ENCODE data around the gene HIPK2. TPM values are rescaled to one million over a fixed set of nuclear protein-coding genes. Genes with fewer than 3 reads are reported as not detected.

Gene HIPK2
- total RNA-seq, 2 experiments from 2014 or later: 6.2 to 7.9 TPM

- DNase-seq (ENCODE audit: low spot score): no peak
- H3K27ac ChIP-seq (ENCODE audit: low read depth, low read length, poor library complexity, severe bottlenecking): no peak overlapping the region
- H3K4me2 ChIP-seq (ENCODE audit: low read length): no peak overlapping the region
- H3K9me3 ChIP-seq (ENCODE audit: low read length): no peaks in the 10 kb centered on the region
- no peaks in the 10 kb centered on the region for H3K4me1 ChIP-seq (ENCODE audit: insufficient read depth, low read length, poor library complexity, severe bottlenecking)
- BruUV-seq (replicated peaks): no TSS peak
- intact Hi-C loops (cut with micrococcal nuclease; ENCODE audit: unreplicated experiment): no loop called here
- H3K9me2 ChIP-seq (ENCODE audit: insufficient read depth, low read length): no peaks in the 10 kb centered on the region
- H3K79me2 ChIP-seq (ENCODE audit: insufficient read depth, low read depth, low read length): no peaks in the 10 kb centered on the region
- TF ChIP-seq EZH2phosphoT487 (IDR thresholded peaks at IDR 0.05; ENCODE audit: borderline replicate concordance, low read depth, low read length) (no peak), CTCF (conservative IDR thresholded peaks at IDR 0.05; ENCODE audit: low read length) (no peak)
- H4K20me1 ChIP-seq (ENCODE audit: insufficient read depth, low read length): no peaks in the 10 kb centered on the region
- H2AFZ ChIP-seq (ENCODE audit: low read length): no peak overlapping the region
- ChIA-PET POLR2A (interaction anchor here (1.0 kb wide), 1 partner anchor 245 kb away, joined by 3 read pairs; no protein-coding TSS in a partner anchor), CTCF (ENCODE audit: unreplicated experiment) (no interaction called here)
- H3K4me3 ChIP-seq (ENCODE audit: low read depth, low read length, poor library complexity, severe bottlenecking): no peak overlapping the region
- H3K36me3 ChIP-seq (ENCODE audit: insufficient read depth, low read length): no peaks in the 10 kb centered on the region
Measured at GRCh38 chr7:139523968-139524815, 253.6 kb downstream of the HIPK2 start.

GRCh38 chr7:139523199-139523941 lies 254.4 kb downstream of the HIPK2 start, which contains the start of gene CLEC2L:
TSS of gene CLEC2L (plus strand) at chr7:139523685. CDS start at chr7:139523928, 243 bp downstream.
- Histone ChIP-seq H4K20me1 (ENCODE audit: insufficient read depth, low read length) (no peaks in the 10 kb centered on the region), H3K4me2 (ENCODE audit: low read length) (no peak within 1 kb of the TSS), H3K9me2 (ENCODE audit: insufficient read depth, low read length) (no peaks in the 10 kb centered on the region), H3K4me3 (ENCODE audit: low read depth, low read length, poor library complexity, severe bottlenecking) (no peak within 1 kb of the TSS), H3K36me3 (ENCODE audit: insufficient read depth, low read length) (no peaks in the 10 kb centered on the region), H3K4me1 (ENCODE audit: insufficient read depth, low read length, poor library complexity, severe bottlenecking) (no peaks in the 10 kb centered on the region), H3K79me2 (ENCODE audit: insufficient read depth, low read depth, low read length) (no peaks in the 10 kb centered on the region), H3K27ac (ENCODE audit: low read depth, low read length, poor library complexity, severe bottlenecking) (no peak within 1 kb of the TSS), H2AFZ (ENCODE audit: low read length) (no peak within 1 kb of the TSS), H3K9me3 (ENCODE audit: low read length) (no peaks in the 10 kb centered on the region)
- CTCF ChIA-PET (ENCODE audit: unreplicated experiment): no interaction called here
- POLR2A ChIA-PET: no interaction called here
- no TSS peak for BruUV-seq (replicated peaks)
- TF ChIP-seq CTCF (conservative IDR thresholded peaks at IDR 0.05; ENCODE audit: low read length) (no peak), EZH2phosphoT487 (IDR thresholded peaks at IDR 0.05; ENCODE audit: borderline replicate concordance, low read depth, low read length) (no peak)
- intact Hi-C loops (cut with micrococcal nuclease; ENCODE audit: unreplicated experiment): no loop called here
- no peak for DNase-seq (ENCODE audit: low spot score)
